ENCODE measurements around the gene TKFC. TPM values are rescaled to one million over a fixed set of nuclear protein-coding genes. Genes with fewer than 3 reads are reported as not detected.

TKFC gene
- polyA plus RNA-seq, 1 of the 3 experiments (the other 2 are of a cell fraction) = 72.0 TPM

- Histone ChIP-seq H3K4me2 (no peak overlapping the region), H3K9ac (no peak overlapping the region), H4K20me1 (ENCODE audit: insufficient read depth) (no peaks in the 10 kb centered on the region), H3K79me2 (ENCODE audit: insufficient read depth) (peaks cover 3% of the 10 kb centered on the region; the same call in 1 of the 2 replicates), H3K4me3 (ENCODE audit: low read depth in 2 of 2, low read length in 1 of 2) (no peak overlapping the region), H3K4me1 (ENCODE audit: control insufficient read depth in 1 of 2, insufficient read depth in 2 of 2, low read depth in 1 of 2, low read length in 1 of 2) (peaks cover 0 to 3% of the 10 kb centered on the region in 2 experiments; a peak in 1 of 4 replicates), H2AFZ (ENCODE audit: low read depth) (no peak overlapping the region), H3K27me3 (ENCODE audit: insufficient read depth) (no peaks in the 10 kb centered on the region), H3K9me3 (peaks cover 9% of the 10 kb centered on the region; the same call in 1 of the 2 replicates), H3K9me2 (no peaks in the 10 kb centered on the region), H3K27ac (ENCODE audit: low read depth in 2 of 2, low read length in 1 of 2) (no peak overlapping the region), H3K36me3 (replicated peaks in 1 of 2; ENCODE audit: control insufficient read depth in 1 of 2, insufficient read depth in 2 of 2, low read length in 1 of 2) (peaks cover 49 to 77% of the 10 kb centered on the region in 2 experiments), H3F3A (replicated peaks; ENCODE audit: insufficient read depth) (peaks cover 17% of the 10 kb centered on the region)
- WGBS (ENCODE audit: low lambda C conversion rate) = 92% methylated on average over 9 of the region's 9 CpGs
- TF ChIP-seq CTCF (IDR thresholded peaks at IDR 0.05) (no peak), TCF12 (IDR thresholded peaks at IDR 0.05) (no peak), RCOR1 (IDR thresholded peaks at IDR 0.05; ENCODE audit: low read length) (no peak), POLR2AphosphoS5 (IDR thresholded peaks at IDR 0.05; ENCODE audit: low read depth, low read length) (no peak), SMC3 (IDR thresholded peaks at IDR 0.05; ENCODE audit: low read depth, low read length) (no peak), MEF2A (IDR thresholded peaks at IDR 0.05; ENCODE audit: borderline replicate concordance, low read depth) (no peak), YY1 (IDR thresholded peaks at IDR 0.05; ENCODE audit: low read depth) (no peak), USF1 (IDR thresholded peaks at IDR 0.05; ENCODE audit: borderline replicate concordance, low read depth) (no peak), FOXJ3 (CRISPR knock-in tag; IDR thresholded peaks at IDR 0.05) (no peak), TEAD4 (IDR thresholded peaks at IDR 0.05; ENCODE audit: borderline replicate concordance, insufficient read depth) (no peak), FOSL2 (IDR thresholded peaks at IDR 0.05; ENCODE audit: borderline replicate concordance, low read depth) (no peak), RFX5 (IDR thresholded peaks at IDR 0.05; ENCODE audit: low read length) (no peak), MAX (IDR thresholded peaks at IDR 0.05; ENCODE audit: low read depth) (no peak), PBX3 (IDR thresholded peaks at IDR 0.05) (no peak), EZH2phosphoT487 (IDR thresholded peaks at IDR 0.05; ENCODE audit: borderline replicate concordance, low read depth) (no peak), ZBTB33 (IDR thresholded peaks at IDR 0.05; ENCODE audit: borderline replicate concordance, low read depth) (no peak), EP300 (IDR thresholded peaks at IDR 0.05; ENCODE audit: borderline replicate concordance in 1 of 2, low read depth in 1 of 2, low read length in 1 of 2) (no peak), ELF1 (IDR thresholded peaks at IDR 0.05) (no peak)
- no peak for DNase-seq
- POLR2A ChIA-PET = interaction anchor here (0.8 to 1.1 kb wide), 3 partner anchors 7 to 24 kb away, joined by 3 read pairs; partner anchors contain the start of gene TMEM138
- CTCF ChIA-PET = interaction anchor here (1.4 to 12.1 kb wide), 3 partner anchors 15 to 66 kb away, joined by 3 to 101 read pairs (median 10); no protein-coding TSS in a partner anchor
Measured at GRCh38 chr11:61369372-61370348, 36.6 kb downstream of the TKFC start.
